ENCODE measurements around the gene REG4.

GRCh38 chr1:119762953-119763352, 48.3 kb downstream of the REG4 start:
- TF ChIP-seq POLR2AphosphoS5 (IDR thresholded peaks at IDR 0.05; ENCODE audit: borderline replicate concordance, low read depth, low read length) (no peak), EZH2 (IDR thresholded peaks at IDR 0.05) (no peak), FOXP2 (optimal IDR thresholded peaks at IDR 0.05; ENCODE audit: control extremely low read depth, extremely low read length, insufficient read depth) (no peak)

All from SK-N-MC (cell line).